H1 (cell line): ENCODE results near the gene G6PC1. TPM values are rescaled to one million over a fixed set of nuclear protein-coding genes. Genes with fewer than 3 reads are reported as not detected.

Experiments used
- BRCA1 ChIP-seq: IDR thresholded peaks from 2 replicates; pipeline ENCODE4 v1.6.1; 2012; ENCODE audit warnings: low read depth, low read length, improper control_type of control experiment
- CBX5 ChIP-seq: fragments of 300-800, 300-1000 bp; sonication (generic); IDR thresholded peaks from 2 replicates; pipeline ENCODE4 v1.7.1; 2016; ENCODE audit warnings: antibody characterized with exemption, low read length, low read depth
- MAX ChIP-seq: IDR thresholded peaks from 2 replicates; pipeline ENCODE4 v1.6.1; 2012; ENCODE audit warnings: inconsistent platforms
- RFX5 ChIP-seq: IDR thresholded peaks from 2 replicates; pipeline ENCODE4 v1.6.1; 2011; ENCODE audit warnings: low read depth, low read length, improper control_type of control experiment, borderline replicate concordance
- ZNF274 ChIP-seq: IDR thresholded peaks from 2 replicates; pipeline ENCODE4 v1.7.0; 2012; ENCODE audit warnings: low read length, borderline replicate concordance; ENCODE audit errors: extremely low read depth
- polyA plus RNA-seq, 7 experiments: library from polyadenylated mRNA; depleted of rRNA in 3 of 7; stranded (reverse) in 5 of 7; unstranded in 2 of 7; fragments of >200 nt in 5 of 7; fragments of 200-250 nt in 2 of 7; gene quantifications; 1 replicate in 5 of 7; 2 replicates in 1 of 7; 4 replicates in 1 of 7; pipeline versions ENCODE4 v1.2.1 to v1.2.3, GENCODE V29; 2011 to 2013; ENCODE audit warnings: missing spikeins in 2 of 7, mixed read lengths in 2 of 7
- total RNA-seq: library from RNA; stranded (reverse); fragmentation: NEBNext Ultra II Directional; extraction: Animal tissue kit (Norgen Biotek cat#: 25700); gene quantifications from 2 replicates; pipeline ENCODE4 v1.2.1, GENCODE V29; 2021

G6PC1 gene
- total and polyA plus RNA-seq, 2 of the 8 experiments (the other 6 are each of a cell fraction or from before 2014, with no cell fraction given), result 0.02 TPM; not detected in 1

GRCh38 chr17:42901535-42902229 lies 1.1 kb downstream of the G6PC1 start (continued):
- TF ChIP-seq MAX (no peak), CBX5 (no peak), RFX5 (no peak), BRCA1 (no peak), ZNF274 (no peak)
